SK-N-SH (cell line): ENCODE data around the gene POU6F1. TPM values are rescaled to one million over a fixed set of nuclear protein-coding genes. Genes with fewer than 3 reads are reported as not detected.

ENCODE experiments used
- CTCF ChIA-PET: fragments of 300-600, 350-600 bp; formaldehyde crosslinking; extraction: SDS; loops from one replicate; lab custom pipeline; 2021; lab: Yijun Ruan, JAX
- POLR2A ChIA-PET: fragments of 350-600 bp; sonication (Branson Sonifier 250); formaldehyde crosslinking; extraction: SDS; loops from one replicate; lab custom pipeline; 2020; ENCODE audit warnings: antibody characterized with exemption, inconsistent platforms; lab: Yijun Ruan, JAX
- DNase-seq: peaks from one replicate; pipeline ENCODE4 v3.0.0; 2012
- H2AFZ ChIP-seq: fragments of 200-600 bp; sonication (generic); 2 replicates; pipeline ENCODE4 v1.8.1; 2016; ENCODE audit warnings: antibody characterized with exemption, mild to moderate bottlenecking, low read depth
- H3F3A ChIP-seq: fragments of 200-600 bp; sonication (generic); replicated peaks from 2 replicates; pipeline ENCODE3; 2016; ENCODE audit warnings: antibody characterized with exemption, mild to moderate bottlenecking; ENCODE audit not compliant: insufficient read depth
- H3K27ac ChIP-seq, 2 experiments: fragments of 200-500 bp in 1 of 2; fragments of 200-600 bp in 1 of 2; sonication (Bioruptor generic) in 1 of 2; sonication (generic), shearing (Covaris generic) in 1 of 2; 2 replicates each; pipeline versions ENCODE4 v1.5.1 to v1.6.1; 2014 to 2016; ENCODE audit warnings: low read depth in 2 of 2, inconsistent platforms in 1 of 2, low read length in 1 of 2, mild to moderate bottlenecking in 1 of 2, mixed read lengths in 1 of 2
- H3K27me3 ChIP-seq: fragments of 200-600 bp; sonication (generic), shearing (Covaris generic); 2 replicates; pipeline ENCODE4 v1.6.1; 2016; ENCODE audit warnings: mixed run types; ENCODE audit not compliant: insufficient read depth
- H3K36me3 ChIP-seq, 2 experiments: fragments of 200-500 bp in 1 of 2; fragments of 200-600 bp in 1 of 2; sonication (Bioruptor generic) in 1 of 2; sonication (generic) in 1 of 2; replicated peaks in 1 of 2; 2 replicates each; pipeline versions ENCODE3 to v1.5.1; 2014 to 2016; ENCODE audit warnings: low read length in 1 of 2, mild to moderate bottlenecking in 1 of 2; ENCODE audit not compliant: insufficient read depth in 2 of 2, control insufficient read depth in 1 of 2
- H3K4me1 ChIP-seq, 2 experiments: fragments of 200-500 bp in 1 of 2; fragments of 200-600 bp in 1 of 2; sonication (Bioruptor generic) in 1 of 2; sonication (generic), shearing (Covaris generic) in 1 of 2; 2 replicates each; pipeline versions ENCODE4 v1.5.1 to v1.6.1; 2014 to 2016; ENCODE audit warnings: low read depth in 1 of 2, low read length in 1 of 2, mixed run types in 1 of 2; ENCODE audit not compliant: insufficient read depth in 2 of 2, control insufficient read depth in 1 of 2
- H3K4me2 ChIP-seq: fragments of 200-600 bp; sonication (generic), shearing (Covaris generic); 2 replicates; pipeline ENCODE4 v1.6.1; 2017; ENCODE audit warnings: mixed run types
- H3K4me3 ChIP-seq, 2 experiments: fragments of 200-500 bp in 1 of 2; fragments of 200-600 bp in 1 of 2; sonication (Bioruptor generic) in 1 of 2; sonication (generic), shearing (Covaris generic) in 1 of 2; 2 replicates each; pipeline versions ENCODE4 v1.5.1 to v1.8.1; 2014 to 2016; ENCODE audit warnings: low read depth in 2 of 2, inconsistent platforms in 1 of 2, low read length in 1 of 2, mild to moderate bottlenecking in 1 of 2, mixed read lengths in 1 of 2, moderate library complexity in 1 of 2
- H3K79me2 ChIP-seq: fragments of 200-600 bp; sonication (generic); 2 replicates; pipeline ENCODE4 v1.8.1; 2017; ENCODE audit warnings: mild to moderate bottlenecking; ENCODE audit not compliant: insufficient read depth
- H3K9ac ChIP-seq: fragments of 200-600 bp; sonication (generic); 2 replicates; pipeline ENCODE4 v1.6.1; 2017; ENCODE audit warnings: mixed run types
- H3K9me2 ChIP-seq: fragments of 200-600 bp; sonication (generic); 2 replicates; pipeline ENCODE4 v1.6.1; 2017; ENCODE audit warnings: mixed run types
- H3K9me3 ChIP-seq: fragments of 200-600 bp; sonication (generic); 2 replicates; pipeline ENCODE4 v1.6.1; 2017; ENCODE audit warnings: mixed run types, mild to moderate bottlenecking, moderate library complexity
- H4K20me1 ChIP-seq: fragments of 200-600 bp; sonication (generic); 2 replicates; pipeline ENCODE4 v1.6.1; 2017; ENCODE audit warnings: mild to moderate bottlenecking, mixed run types; ENCODE audit not compliant: insufficient read depth
- RAD21 ChIP-seq: IDR thresholded peaks from 2 replicates; pipeline ENCODE4 v1.6.1; 2012; ENCODE audit warnings: mild to moderate bottlenecking, low read length
- REST ChIP-seq: IDR thresholded peaks from 2 replicates; pipeline ENCODE4 v1.6.1; 2012; ENCODE audit warnings: mild to moderate bottlenecking, low read depth, low read length, moderate library complexity
- SMC3 ChIP-seq: IDR thresholded peaks from 2 replicates; pipeline ENCODE4 v1.6.1; 2012; ENCODE audit warnings: low read depth, low read length, improper control_type of control experiment
- USF2 ChIP-seq: fragments of 150-350 bp; IDR thresholded peaks from 2 replicates; pipeline ENCODE4 v1.6.1; 2017; ENCODE audit warnings: antibody characterized with exemption, low read length, low read depth, borderline replicate concordance
- ZBTB33 ChIP-seq: IDR thresholded peaks from 2 replicates; pipeline ENCODE4 v1.4.0; 2012; ENCODE audit warnings: low read depth, borderline replicate concordance
- WGBS: methylation state at CpG from one replicate; pipeline ENCODE4 v1.1.6; 2017; ENCODE audit warnings: low lambda C conversion rate; 5-methylcytosine and 5-hydroxymethylcytosine counted together
- polyA plus RNA-seq, 3 experiments: library from polyadenylated mRNA; depleted of rRNA; stranded (reverse); fragments of >200 nt; gene quantifications; 2 replicates each; pipeline ENCODE4 v1.2.3, GENCODE V29; 2012
- TF ChIP-seq, protein P1 (sequence below): fragments of 200-600 bp; sonication (generic); IDR thresholded peaks from 2 replicates; pipeline ENCODE4 v1.6.1; 2017; ENCODE audit warnings: antibody characterized with exemption, mild to moderate bottlenecking, moderate library complexity

POU6F1 gene
- polyA plus RNA-seq, 1 of the 3 experiments (the other 2 are of a cell fraction): 1.9 TPM

GRCh38 chr12:51218607-51219161 lies 822 bp upstream of the POU6F1 start (continued):
- TF ChIP-seq USF2: no peak
- no peak for TF ChIP-seq ZBTB33

DNA sequence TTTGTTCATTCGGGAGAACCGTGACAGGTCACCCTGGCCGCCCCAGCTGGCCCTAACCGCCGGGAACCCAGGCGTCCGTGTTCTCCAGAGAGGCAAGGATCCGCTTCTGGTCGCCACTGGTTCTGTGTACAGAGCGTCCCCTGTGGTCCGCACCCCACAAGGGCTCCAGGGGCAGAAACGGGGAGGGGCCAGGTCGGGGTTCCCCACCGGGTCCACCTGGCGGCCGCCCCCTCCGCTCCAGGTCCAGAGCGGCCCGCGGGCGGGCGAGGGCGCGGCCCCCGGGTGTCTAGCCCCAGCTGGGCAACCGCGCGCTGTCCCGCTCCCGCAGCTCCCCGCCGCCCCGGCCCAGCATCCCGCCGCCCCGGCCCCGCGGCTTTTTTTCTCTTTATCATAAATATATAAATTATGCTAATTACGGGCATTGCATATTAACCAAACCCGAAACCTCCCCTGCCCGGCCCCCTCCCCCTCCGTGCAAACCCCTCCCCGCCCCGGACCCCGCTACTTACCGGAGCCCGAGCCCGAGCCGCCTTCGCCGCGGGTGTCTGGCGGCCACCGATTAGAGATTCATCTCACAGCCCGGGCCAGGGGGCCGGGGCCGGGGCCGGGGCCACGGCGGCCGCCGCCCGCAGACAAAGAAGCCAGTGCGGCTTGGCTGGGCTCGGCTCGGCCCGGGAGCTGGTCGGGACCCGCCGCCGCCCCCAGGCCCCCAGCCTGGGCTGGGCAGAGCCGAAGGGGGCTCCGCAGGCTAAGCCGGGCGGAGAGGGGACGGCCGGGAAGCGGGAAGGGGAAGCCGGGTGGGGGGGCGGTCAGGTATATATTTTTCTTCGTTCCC lies 512 bp downstream of the POU6F1 start:
- no peaks in the 10 kb centered on the region for H3K79me2 ChIP-seq
- H3K9me3 ChIP-seq: no peaks in the 10 kb centered on the region
- H3K27ac ChIP-seq: peak overlapping the region; percentile 52 to 72; a peak in 3 of 4 replicates
- CTCF ChIA-PET: interaction anchor here (0.6 to 3.1 kb wide), 16 partner anchors 10 to 224 kb away, joined by 3 to 15 read pairs (median 3); partner anchors contain the start of genes DAZAP2, LETMD1 and SMAGP
- peaks cover 0 to 8% of the 10 kb centered on the region in 2 experiments; a peak in 1 of 4 replicates for H3K4me1 ChIP-seq
- peak overlapping the region; percentile 86 for H2AFZ ChIP-seq
- peak overlapping the region; percentile 58 to 65 for H3K4me3 ChIP-seq
- no peaks in the 10 kb centered on the region for H3K9me2 ChIP-seq
- no peaks in the 10 kb centered on the region for H3K27me3 ChIP-seq
- H3K4me2 ChIP-seq: peak overlapping the region; percentile 88
- H3K9ac ChIP-seq: peak overlapping the region; percentile 88
- H3F3A ChIP-seq: peaks cover 25% of the 10 kb centered on the region
- WGBS: 2% methylated on average over 43 of the region's 81 CpGs
- POLR2A ChIA-PET: interaction anchor here (0.5 to 1.6 kb wide), 6 partner anchors 11 to 134 kb away, joined by 3 to 13 read pairs (median 6); partner anchors contain the start of genes CSRNP2 and DAZAP2
- no peak for TF ChIP-seq REST
- TF ChIP-seq, protein P1, sequence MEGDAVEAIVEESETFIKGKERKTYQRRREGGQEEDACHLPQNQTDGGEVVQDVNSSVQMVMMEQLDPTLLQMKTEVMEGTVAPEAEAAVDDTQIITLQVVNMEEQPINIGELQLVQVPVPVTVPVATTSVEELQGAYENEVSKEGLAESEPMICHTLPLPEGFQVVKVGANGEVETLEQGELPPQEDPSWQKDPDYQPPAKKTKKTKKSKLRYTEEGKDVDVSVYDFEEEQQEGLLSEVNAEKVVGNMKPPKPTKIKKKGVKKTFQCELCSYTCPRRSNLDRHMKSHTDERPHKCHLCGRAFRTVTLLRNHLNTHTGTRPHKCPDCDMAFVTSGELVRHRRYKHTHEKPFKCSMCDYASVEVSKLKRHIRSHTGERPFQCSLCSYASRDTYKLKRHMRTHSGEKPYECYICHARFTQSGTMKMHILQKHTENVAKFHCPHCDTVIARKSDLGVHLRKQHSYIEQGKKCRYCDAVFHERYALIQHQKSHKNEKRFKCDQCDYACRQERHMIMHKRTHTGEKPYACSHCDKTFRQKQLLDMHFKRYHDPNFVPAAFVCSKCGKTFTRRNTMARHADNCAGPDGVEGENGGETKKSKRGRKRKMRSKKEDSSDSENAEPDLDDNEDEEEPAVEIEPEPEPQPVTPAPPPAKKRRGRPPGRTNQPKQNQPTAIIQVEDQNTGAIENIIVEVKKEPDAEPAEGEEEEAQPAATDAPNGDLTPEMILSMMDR: peak; percentile 44
- TF ChIP-seq SMC3: 0 out of 2 replicates have a peak, but pooled peaks have one; percentile 20
- peak; percentile 45 for TF ChIP-seq RAD21
- H4K20me1 ChIP-seq: no peaks in the 10 kb centered on the region
- no peaks in the 10 kb centered on the region for H3K36me3 ChIP-seq
- peak; percentile 90 for DNase-seq
